ENCODE measurements around the gene GJA3. TPM values are rescaled to one million over a fixed set of nuclear protein-coding genes. Genes with fewer than 3 reads are reported as not detected.

The GJA3 gene
- total and polyA plus RNA-seq, 4 donors: 0.13 to 1.6 (median 0.43) TPM

DNA sequence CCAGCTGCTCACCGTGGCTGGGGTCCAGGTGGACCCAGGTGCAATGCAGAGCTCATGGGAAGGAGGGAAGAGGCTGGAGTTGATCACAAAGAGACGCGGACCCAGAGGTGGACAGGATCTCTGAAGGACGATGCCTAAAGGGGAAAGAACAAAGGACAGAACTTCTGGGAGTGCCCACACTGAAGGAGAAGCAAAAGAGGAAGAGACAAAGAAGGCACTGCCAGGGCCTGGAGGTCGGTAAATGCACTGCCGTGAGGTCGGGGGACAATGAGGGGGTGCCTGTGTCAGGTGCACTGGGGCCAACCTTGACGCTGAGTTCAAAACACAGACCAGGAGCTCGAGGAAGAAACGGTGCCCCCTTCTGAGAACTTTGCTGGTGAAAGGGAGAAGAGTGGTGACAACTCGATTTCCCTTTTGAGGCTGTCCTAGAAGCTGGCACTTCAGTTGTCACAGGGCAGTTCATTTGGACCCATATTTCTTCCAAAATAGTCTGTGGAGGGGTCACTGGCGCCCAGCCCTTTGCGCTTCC is 55.6 kb downstream of the GJA3 start:
- no peaks in the 10 kb centered on the region for H3K36me3 ChIP-seq (ENCODE audit: control insufficient read depth, insufficient read depth, low read length)
- no peaks in the 10 kb centered on the region for H3K27me3 ChIP-seq (ENCODE audit: control insufficient read depth, insufficient read depth, low read length)
- no peaks in the 10 kb centered on the region for H3K9me3 ChIP-seq (ENCODE audit: control insufficient read depth, insufficient read depth, low read length)
- H3K4me3 ChIP-seq (ENCODE audit: low read depth, low read length): no peak overlapping the region
- no peaks in the 10 kb centered on the region for H3K4me1 ChIP-seq (ENCODE audit: control insufficient read depth, insufficient read depth, low read length)
- H3K27ac ChIP-seq (ENCODE audit: low read depth, low read length): no peak overlapping the region
- 88% methylated on average over 13 of the region's 13 CpGs for WGBS (ENCODE audit: insufficient coverage)
- DNase-seq (ENCODE audit: low read depth in 4 of 6, low spot score in 6 of 6): no peak

DNA sequence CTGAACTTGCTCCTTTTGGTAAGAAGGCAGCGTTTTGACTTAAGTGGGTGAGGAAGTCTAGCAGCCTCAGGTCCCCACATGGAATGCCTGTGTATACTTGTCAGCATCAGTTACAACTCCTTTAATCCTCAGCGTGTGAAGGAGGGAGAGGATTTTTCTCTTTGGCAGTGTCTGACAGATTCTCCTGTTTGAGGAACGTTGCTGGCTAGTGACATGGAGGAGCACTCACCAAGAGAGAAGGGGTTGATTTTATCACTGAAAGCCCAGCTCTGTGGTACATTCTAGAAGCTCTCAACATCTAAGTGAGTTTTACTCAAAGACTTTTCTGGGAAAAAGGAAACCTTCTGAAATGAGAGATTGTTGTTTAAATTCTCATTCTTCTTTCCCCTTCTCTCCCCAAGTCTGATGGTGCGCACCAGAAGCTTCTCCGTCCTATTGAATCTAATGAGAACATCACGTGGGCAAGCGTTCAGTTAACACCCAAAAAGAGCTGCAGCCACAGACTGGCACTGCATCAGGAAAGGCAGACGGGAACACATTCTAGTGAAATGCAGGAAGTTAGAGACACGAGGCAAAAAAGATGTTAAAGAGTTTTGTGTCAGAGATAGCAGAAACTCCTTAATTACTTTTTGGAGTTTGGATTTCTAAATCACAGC is 58.2 kb downstream of the GJA3 start:
- no peak overlapping the region for H3K27ac ChIP-seq (ENCODE audit: low read depth, low read length)
- no peaks in the 10 kb centered on the region for H3K9me3 ChIP-seq (ENCODE audit: control insufficient read depth, insufficient read depth, low read length)
- no peaks in the 10 kb centered on the region for H3K4me1 ChIP-seq (ENCODE audit: control insufficient read depth, insufficient read depth, low read length)
- 73% methylated on average over 7 of the region's 9 CpGs for WGBS (ENCODE audit: insufficient coverage)
- no peaks in the 10 kb centered on the region for H3K27me3 ChIP-seq (ENCODE audit: control insufficient read depth, insufficient read depth, low read length)
- no peak overlapping the region for H3K4me3 ChIP-seq (ENCODE audit: low read depth, low read length)
- DNase-seq (ENCODE audit: low read depth in 4 of 6, low spot score in 6 of 6): peak in 1 of 6 donors; percentile 52
- no peaks in the 10 kb centered on the region for H3K36me3 ChIP-seq (ENCODE audit: control insufficient read depth, insufficient read depth, low read length)

DNA sequence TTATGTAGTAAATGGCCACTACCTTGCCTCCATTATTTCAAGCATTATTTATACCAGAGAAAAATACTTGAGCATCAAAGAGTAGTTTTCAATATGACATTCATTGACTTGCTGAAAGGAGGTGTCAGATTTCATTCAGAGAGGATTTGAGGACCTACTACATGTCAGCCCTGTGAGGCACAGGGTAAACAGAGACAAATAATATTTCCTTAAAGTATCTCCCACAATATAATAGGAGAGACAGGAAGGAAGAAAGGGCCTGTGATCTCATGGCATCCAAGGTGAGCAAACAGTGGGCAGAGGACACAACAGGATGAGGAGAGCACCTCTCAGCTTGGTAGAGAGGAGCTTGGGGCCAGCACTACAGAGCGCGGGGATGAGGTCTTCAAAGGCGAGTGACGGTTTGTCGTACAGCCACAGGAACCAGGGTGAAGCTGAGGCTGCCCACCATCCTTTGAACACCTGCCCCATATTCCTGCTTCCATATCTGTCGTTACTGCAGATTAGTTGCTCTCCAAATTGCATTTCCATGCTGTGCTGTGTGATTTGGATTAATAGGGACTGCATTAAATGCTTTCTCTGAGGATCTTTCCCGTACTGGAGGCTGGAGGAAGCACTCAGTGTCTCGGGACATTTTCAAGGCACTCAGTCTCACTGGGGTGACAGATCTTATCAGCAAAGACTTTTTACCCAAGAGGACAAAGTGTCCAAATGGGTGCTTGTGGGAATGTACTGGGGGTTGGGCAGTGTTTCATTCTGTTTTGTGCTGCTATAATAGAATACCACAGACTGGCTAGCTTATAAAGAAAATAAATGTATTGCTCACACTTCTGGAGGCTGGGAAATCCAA is 59.2 kb downstream of the GJA3 start:
- Histone ChIP-seq H3K4me3 (ENCODE audit: low read depth, low read length) (no peak overlapping the region), H3K27me3 (ENCODE audit: control insufficient read depth, insufficient read depth, low read length) (no peaks in the 10 kb centered on the region), H3K4me1 (ENCODE audit: control insufficient read depth, insufficient read depth, low read length) (no peaks in the 10 kb centered on the region), H3K27ac (ENCODE audit: low read depth, low read length) (no peak overlapping the region), H3K36me3 (ENCODE audit: control insufficient read depth, insufficient read depth, low read length) (no peaks in the 10 kb centered on the region), H3K9me3 (ENCODE audit: control insufficient read depth, insufficient read depth, low read length) (no peaks in the 10 kb centered on the region)
- 81% methylated on average over 3 of the region's 8 CpGs for WGBS (ENCODE audit: insufficient coverage)
- DNase-seq (ENCODE audit: low read depth in 4 of 6, low spot score in 6 of 6): peak in 1 of 6 donors; percentile 38

DNA sequence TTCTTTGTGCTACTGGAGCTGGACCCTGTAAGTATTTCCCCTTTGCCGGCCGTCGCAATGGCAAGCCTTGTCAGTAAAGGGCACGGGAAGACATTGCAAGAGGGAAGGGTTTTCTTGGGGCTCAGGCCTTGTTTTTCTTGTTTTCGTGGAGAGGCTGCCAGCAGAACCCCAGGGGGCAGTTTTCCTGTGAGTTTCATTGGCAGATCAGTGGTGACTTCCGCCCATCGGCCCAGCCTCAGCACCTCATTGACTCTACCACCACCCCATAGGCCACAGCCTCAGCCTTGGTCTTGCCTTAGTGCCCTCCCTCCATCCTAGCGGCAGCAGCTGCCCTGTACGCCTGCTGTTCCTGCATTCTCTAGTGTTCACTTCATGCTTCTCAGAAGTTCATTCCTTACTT is 61.5 kb downstream of the GJA3 start:
- no peaks in the 10 kb centered on the region for H3K27me3 ChIP-seq (ENCODE audit: control insufficient read depth, insufficient read depth, low read length)
- no peak overlapping the region for H3K27ac ChIP-seq (ENCODE audit: low read depth, low read length)
- WGBS (ENCODE audit: insufficient coverage): 41% methylated on average over 8 of the region's 9 CpGs
- peaks cover 2% of the 10 kb centered on the region for H3K4me1 ChIP-seq (ENCODE audit: control insufficient read depth, insufficient read depth, low read length)
- no peaks in the 10 kb centered on the region for H3K9me3 ChIP-seq (ENCODE audit: control insufficient read depth, insufficient read depth, low read length)
- H3K4me3 ChIP-seq (ENCODE audit: low read depth, low read length): no peak overlapping the region
- H3K36me3 ChIP-seq (ENCODE audit: control insufficient read depth, insufficient read depth, low read length): no peaks in the 10 kb centered on the region
- DNase-seq (ENCODE audit: low read depth in 4 of 6, low spot score in 6 of 6): no peak

DNA sequence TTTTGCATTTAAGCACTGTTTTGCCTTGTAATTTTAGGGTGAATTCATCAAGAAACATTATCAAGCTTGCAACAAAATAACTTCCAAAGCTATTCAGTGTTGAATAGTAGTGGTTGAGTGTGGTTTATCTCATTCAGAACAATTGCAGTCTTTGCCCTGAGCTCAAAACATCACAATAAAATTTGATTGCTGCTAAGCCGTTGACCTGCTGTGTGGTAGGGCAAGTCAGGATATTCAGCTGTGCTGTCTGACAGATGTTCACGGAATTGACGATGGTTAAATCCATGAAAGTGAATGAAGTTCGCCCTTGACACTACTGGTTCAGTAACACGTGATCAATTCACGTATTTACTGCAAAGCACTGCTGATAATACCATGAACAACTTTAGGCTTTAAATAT is 66.9 kb downstream of the GJA3 start:
- 48% methylated on average over 6 of the region's 6 CpGs for WGBS (ENCODE audit: insufficient coverage)
- H3K4me3 ChIP-seq (ENCODE audit: low read depth, low read length): no peak overlapping the region

DNA sequence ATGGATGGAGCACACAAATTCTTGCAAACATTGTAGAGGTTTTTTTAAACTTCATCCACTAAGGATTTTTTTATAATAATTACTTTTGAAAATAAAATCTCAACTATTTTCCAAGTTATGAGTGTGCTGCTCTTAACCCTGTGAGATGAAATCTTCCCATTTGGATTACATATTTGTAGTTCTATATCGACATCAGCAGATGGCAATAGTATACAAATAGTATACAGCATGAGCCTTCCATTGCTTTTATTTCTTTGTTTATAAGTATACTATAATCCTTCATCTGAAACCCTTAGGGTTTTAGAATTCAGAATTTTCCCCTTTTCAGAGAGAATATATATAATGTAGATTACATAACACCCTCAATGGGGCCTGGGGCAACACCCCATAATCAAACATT is 70.5 kb downstream of the GJA3 start:
- H3K4me3 ChIP-seq (ENCODE audit: low read depth, low read length): no peak overlapping the region
- peaks cover 5% of the 10 kb centered on the region for H3K4me1 ChIP-seq (ENCODE audit: control insufficient read depth, insufficient read depth, low read length)
- DNase-seq (ENCODE audit: low read depth in 4 of 6, low spot score in 6 of 6): peak in 2 of 6 donors; percentile 15 to 48
- no peaks in the 10 kb centered on the region for H3K9me3 ChIP-seq (ENCODE audit: control insufficient read depth, insufficient read depth, low read length)
- no peak overlapping the region for H3K27ac ChIP-seq (ENCODE audit: low read depth, low read length)
- no CpG with 5 or more reads among the region's 1 CpG for WGBS (ENCODE audit: insufficient coverage)
- no peaks in the 10 kb centered on the region for H3K36me3 ChIP-seq (ENCODE audit: control insufficient read depth, insufficient read depth, low read length)
- no peaks in the 10 kb centered on the region for H3K27me3 ChIP-seq (ENCODE audit: control insufficient read depth, insufficient read depth, low read length)

More for the DNA sequence above, 66.9 kb downstream of the GJA3 start:
- no peaks in the 10 kb centered on the region for H3K9me3 ChIP-seq (ENCODE audit: control insufficient read depth, insufficient read depth, low read length)
- peak in 2 of 6 donors; percentile 34 to 66 for DNase-seq (ENCODE audit: low read depth in 4 of 6, low spot score in 6 of 6)
- peaks cover 5% of the 10 kb centered on the region for H3K4me1 ChIP-seq (ENCODE audit: control insufficient read depth, insufficient read depth, low read length)
- no peaks in the 10 kb centered on the region for H3K36me3 ChIP-seq (ENCODE audit: control insufficient read depth, insufficient read depth, low read length)
- no peak overlapping the region for H3K27ac ChIP-seq (ENCODE audit: low read depth, low read length)
- no peaks in the 10 kb centered on the region for H3K27me3 ChIP-seq (ENCODE audit: control insufficient read depth, insufficient read depth, low read length)

Other genes with a start within 250 kb of the GJA3 start
- 100 to 1,000 TPM; 144 to 148 TPM for gene ZMYM2, start 202.3 kb downstream of the GJA3 start, total RNA-seq
- gene ZMYM2, start 202.3 kb downstream of the GJA3 start, polyA plus RNA-seq (ENCODE audit: insufficient read length in 2 of 2): 10 to 100 TPM; 76.9 to 77.4 TPM
- gene GJB2, start 31.9 kb upstream of the GJA3 start, total RNA-seq: 100 to 1,000 TPM in 1 of 2 donors, 10 to 100 TPM in 1; 54.0 to 343 TPM
- 10 to 100 TPM in 1 of 2 donors, 1 to 10 TPM in 1; 5.5 to 99.1 TPM for gene GJB2, start 31.9 kb upstream of the GJA3 start, polyA plus RNA-seq (ENCODE audit: insufficient read length in 2 of 2)
- gene GJB6, start 71.3 kb upstream of the GJA3 start, total RNA-seq: 100 to 1,000 TPM in 1 of 2 donors, 10 to 100 TPM in 1; 70.6 to 598 TPM
- gene GJB6, start 71.3 kb upstream of the GJA3 start, polyA plus RNA-seq (ENCODE audit: insufficient read length in 2 of 2): 100 to 1,000 TPM in 1 of 2 donors, 10 to 100 TPM in 1; 10.2 to 109 TPM

Data from spinal cord (tissue), 10 donors.